K562 (cell line): Measurements from ENCODE around the gene NT5C. TPM values are rescaled to one million over a fixed set of nuclear protein-coding genes. Genes with fewer than 3 reads are reported as not detected.

Experiments
- BCOR ChIP-seq: fragments of 450-650 bp; IDR thresholded peaks from 2 replicates; pipeline ENCODE4 v1.6.1; 2016
- BHLHE40 ChIP-seq: IDR thresholded peaks from 2 replicates; pipeline ENCODE4 v1.6.1; 2011; ENCODE audit warnings: low read length, improper control_type of control experiment
- CEBPG ChIP-seq, 3 experiments: fragments of 200-800 bp in 1 of 3; sonication (Bioruptor generic) in 1 of 3; sonication (generic) in 1 of 3; formaldehyde crosslinking in 1 of 3; IDR thresholded peaks in 2 of 3; conservative IDR thresholded peaks in 1 of 3; 2 replicates each; pipeline versions ENCODE4 v1.6.1 to v1.8.0; 2016 to 2022; ENCODE audit warnings: missing compliant biosample characterization in 2 of 3, missing genetic modification characterization in 2 of 3, mild to moderate bottlenecking in 1 of 3, missing genetic modification reagents in 1 of 3
- EGR1 ChIP-seq: fragments of 450-650 bp; conservative IDR thresholded peaks from 2 replicates; pipeline ENCODE4 v1.6.1; 2017; ENCODE audit warnings: mild to moderate bottlenecking
- ELF4 ChIP-seq: fragments of 450-650 bp; formaldehyde crosslinking; IDR thresholded peaks from 2 replicates; pipeline ENCODE4 v1.4.0; 2022; ENCODE audit warnings: missing genetic modification characterization
- NFXL1 ChIP-seq: fragments of 450-650 bp; formaldehyde crosslinking; IDR thresholded peaks from 2 replicates; pipeline ENCODE4 v1.4.0; 2021; ENCODE audit warnings: mild to moderate bottlenecking
- POU5F1 ChIP-seq: fragments of 150-350 bp; IDR thresholded peaks from 2 replicates; pipeline ENCODE4 v1.6.1; 2014; ENCODE audit warnings: borderline replicate concordance, low read length, low read depth, mild to moderate bottlenecking; ENCODE audit not compliant: partially characterized antibody
- RNF2 ChIP-seq: sonication (generic); IDR thresholded peaks from 2 replicates; pipeline ENCODE4 v1.6.1; 2016
- SREBF1 ChIP-seq: fragments of 150-350 bp; IDR thresholded peaks from 2 replicates; pipeline ENCODE4 v1.6.1; 2014; ENCODE audit warnings: antibody characterized with exemption, low read depth, low read length, borderline replicate concordance
- TFAM ChIP-seq: fragments of 250-450 bp; sonication (Bioruptor Pico); conservative IDR thresholded peaks from 2 replicates; pipeline ENCODE4 v1.5.0; 2021; ENCODE audit warnings: mild to moderate bottlenecking, moderate library complexity
- ZKSCAN8 ChIP-seq: fragments of 200-800 bp; sonication (Bioruptor generic); IDR thresholded peaks from 2 replicates; pipeline ENCODE4 v1.6.1; 2016; ENCODE audit warnings: missing genetic modification characterization, missing compliant biosample characterization
- polyA plus RNA-seq, 8 experiments: library from polyadenylated mRNA; depleted of rRNA in 4 of 8; stranded (reverse) in 5 of 8; unstranded in 3 of 8; fragments of >200 nt; fragmentation: Nextera tagmentation in 2 of 8; fragmentation: Illumina TruSeq in 1 of 8; extraction: Ambion mirVana in 2 of 8; extraction: Trizol in 1 of 8; gene quantifications; 2 replicates each; pipeline versions ENCODE4 v1.2.1 to v1.2.3, GENCODE V29; 2011 to 2014; ENCODE audit warnings: inconsistent platforms in 1 of 8, missing spikeins in 1 of 8
- total RNA-seq, 7 experiments: library from RNA; depleted of rRNA in 6 of 7; stranded (reverse); fragments of >200 nt in 6 of 7; fragmentation: Illumina TruSeq in 2 of 7; extraction: Trizol in 2 of 7; gene quantifications; 2 replicates each; pipeline versions ENCODE4 v1.2.1 to v1.2.3, GENCODE V29; 2011 to 2021; ENCODE audit warnings: low replicate concordance in 1 of 7
- TF ChIP-seq, protein P1 (sequence below), 3 experiments: IDR thresholded peaks in 2 of 3; conservative IDR thresholded peaks in 1 of 3; 2 replicates each; pipeline ENCODE4 v1.5.1; 2011 to 2012; ENCODE audit warnings: low read length in 3 of 3, mild to moderate bottlenecking in 3 of 3, control low read depth in 2 of 3, improper control_type of control experiment in 1 of 3, inconsistent platforms in 1 of 3, low read depth in 1 of 3, mixed read lengths in 1 of 3, moderate library complexity in 1 of 3; ENCODE audit not compliant: insufficient read depth in 2 of 3
- TF ChIP-seq, protein P2 (sequence below): IDR thresholded peaks from 3 replicates; pipeline ENCODE4 v1.6.1; 2011; ENCODE audit warnings: borderline replicate concordance, mild to moderate bottlenecking; ENCODE audit not compliant: insufficient read length, insufficient read depth
- TF ChIP-seq, protein P3 (sequence below): fragments of 450-650 bp; IDR thresholded peaks from 2 replicates; pipeline ENCODE4 v1.6.1; 2016; ENCODE audit warnings: mild to moderate bottlenecking, moderate library complexity

NT5C gene
- total and polyA plus RNA-seq, 9 of the 15 experiments (the other 6 are each of a cell fraction or from before 2014, with no cell fraction given) = 2.9 to 205 (median 45.0) TPM

DNA sequence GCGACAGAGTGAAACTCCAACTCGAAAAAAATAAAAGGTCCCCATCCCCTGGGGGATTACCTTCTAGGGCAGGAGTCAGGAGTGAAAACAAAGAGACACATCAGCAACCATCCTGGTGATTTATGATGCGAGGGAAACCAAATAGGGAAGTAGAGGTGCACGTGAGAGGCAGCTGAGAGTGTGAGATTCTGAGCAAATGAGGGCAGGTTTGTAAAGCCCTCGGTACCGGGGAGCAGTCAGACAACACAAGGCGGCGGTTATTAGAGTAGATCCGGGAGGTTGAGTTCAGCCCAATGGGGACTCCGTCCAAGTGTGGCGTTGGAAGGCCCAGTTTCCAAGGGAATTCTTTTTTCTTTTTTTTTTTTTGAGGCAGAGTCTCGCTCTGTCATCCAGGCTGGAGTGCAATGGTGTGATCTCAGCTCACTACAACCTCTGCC, 29.1 kb downstream of the NT5C start (continued):
- TF ChIP-seq POU5F1 (no peak), CEBPG (CRISPR knock-in tag; IDR thresholded peaks at IDR 0.05) (no peak), CEBPG (tag; conservative IDR thresholded peaks at IDR 0.05 in 1 of 2, IDR thresholded peaks at IDR 0.05 in 1 of 2) (no peak), EGR1 (no peak), ZKSCAN8 (CRISPR knock-in tag) (no peak), NFXL1 (CRISPR knock-in tag) (no peak), RNF2 (peak; percentile 53; the same call in 1 of the 2 replicates), ELF4 (no peak), TFAM (no peak), SREBF1 (no peak), BCOR (peak; percentile 47; the same call in 1 of the 2 replicates), BHLHE40 (peak; percentile 98)
- TF ChIP-seq, protein P1, sequence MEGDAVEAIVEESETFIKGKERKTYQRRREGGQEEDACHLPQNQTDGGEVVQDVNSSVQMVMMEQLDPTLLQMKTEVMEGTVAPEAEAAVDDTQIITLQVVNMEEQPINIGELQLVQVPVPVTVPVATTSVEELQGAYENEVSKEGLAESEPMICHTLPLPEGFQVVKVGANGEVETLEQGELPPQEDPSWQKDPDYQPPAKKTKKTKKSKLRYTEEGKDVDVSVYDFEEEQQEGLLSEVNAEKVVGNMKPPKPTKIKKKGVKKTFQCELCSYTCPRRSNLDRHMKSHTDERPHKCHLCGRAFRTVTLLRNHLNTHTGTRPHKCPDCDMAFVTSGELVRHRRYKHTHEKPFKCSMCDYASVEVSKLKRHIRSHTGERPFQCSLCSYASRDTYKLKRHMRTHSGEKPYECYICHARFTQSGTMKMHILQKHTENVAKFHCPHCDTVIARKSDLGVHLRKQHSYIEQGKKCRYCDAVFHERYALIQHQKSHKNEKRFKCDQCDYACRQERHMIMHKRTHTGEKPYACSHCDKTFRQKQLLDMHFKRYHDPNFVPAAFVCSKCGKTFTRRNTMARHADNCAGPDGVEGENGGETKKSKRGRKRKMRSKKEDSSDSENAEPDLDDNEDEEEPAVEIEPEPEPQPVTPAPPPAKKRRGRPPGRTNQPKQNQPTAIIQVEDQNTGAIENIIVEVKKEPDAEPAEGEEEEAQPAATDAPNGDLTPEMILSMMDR (IDR thresholded peaks at IDR 0.05 in 2 of 3, conservative IDR thresholded peaks at IDR 0.05 in 1 of 3; ENCODE audit: insufficient read depth in 2 of 3, low read depth in 1 of 3, low read length in 3 of 3) = no peak
- TF ChIP-seq, protein P2, sequence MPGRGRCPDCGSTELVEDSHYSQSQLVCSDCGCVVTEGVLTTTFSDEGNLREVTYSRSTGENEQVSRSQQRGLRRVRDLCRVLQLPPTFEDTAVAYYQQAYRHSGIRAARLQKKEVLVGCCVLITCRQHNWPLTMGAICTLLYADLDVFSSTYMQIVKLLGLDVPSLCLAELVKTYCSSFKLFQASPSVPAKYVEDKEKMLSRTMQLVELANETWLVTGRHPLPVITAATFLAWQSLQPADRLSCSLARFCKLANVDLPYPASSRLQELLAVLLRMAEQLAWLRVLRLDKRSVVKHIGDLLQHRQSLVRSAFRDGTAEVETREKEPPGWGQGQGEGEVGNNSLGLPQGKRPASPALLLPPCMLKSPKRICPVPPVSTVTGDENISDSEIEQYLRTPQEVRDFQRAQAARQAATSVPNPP = no peak
- TF ChIP-seq, protein P3, sequence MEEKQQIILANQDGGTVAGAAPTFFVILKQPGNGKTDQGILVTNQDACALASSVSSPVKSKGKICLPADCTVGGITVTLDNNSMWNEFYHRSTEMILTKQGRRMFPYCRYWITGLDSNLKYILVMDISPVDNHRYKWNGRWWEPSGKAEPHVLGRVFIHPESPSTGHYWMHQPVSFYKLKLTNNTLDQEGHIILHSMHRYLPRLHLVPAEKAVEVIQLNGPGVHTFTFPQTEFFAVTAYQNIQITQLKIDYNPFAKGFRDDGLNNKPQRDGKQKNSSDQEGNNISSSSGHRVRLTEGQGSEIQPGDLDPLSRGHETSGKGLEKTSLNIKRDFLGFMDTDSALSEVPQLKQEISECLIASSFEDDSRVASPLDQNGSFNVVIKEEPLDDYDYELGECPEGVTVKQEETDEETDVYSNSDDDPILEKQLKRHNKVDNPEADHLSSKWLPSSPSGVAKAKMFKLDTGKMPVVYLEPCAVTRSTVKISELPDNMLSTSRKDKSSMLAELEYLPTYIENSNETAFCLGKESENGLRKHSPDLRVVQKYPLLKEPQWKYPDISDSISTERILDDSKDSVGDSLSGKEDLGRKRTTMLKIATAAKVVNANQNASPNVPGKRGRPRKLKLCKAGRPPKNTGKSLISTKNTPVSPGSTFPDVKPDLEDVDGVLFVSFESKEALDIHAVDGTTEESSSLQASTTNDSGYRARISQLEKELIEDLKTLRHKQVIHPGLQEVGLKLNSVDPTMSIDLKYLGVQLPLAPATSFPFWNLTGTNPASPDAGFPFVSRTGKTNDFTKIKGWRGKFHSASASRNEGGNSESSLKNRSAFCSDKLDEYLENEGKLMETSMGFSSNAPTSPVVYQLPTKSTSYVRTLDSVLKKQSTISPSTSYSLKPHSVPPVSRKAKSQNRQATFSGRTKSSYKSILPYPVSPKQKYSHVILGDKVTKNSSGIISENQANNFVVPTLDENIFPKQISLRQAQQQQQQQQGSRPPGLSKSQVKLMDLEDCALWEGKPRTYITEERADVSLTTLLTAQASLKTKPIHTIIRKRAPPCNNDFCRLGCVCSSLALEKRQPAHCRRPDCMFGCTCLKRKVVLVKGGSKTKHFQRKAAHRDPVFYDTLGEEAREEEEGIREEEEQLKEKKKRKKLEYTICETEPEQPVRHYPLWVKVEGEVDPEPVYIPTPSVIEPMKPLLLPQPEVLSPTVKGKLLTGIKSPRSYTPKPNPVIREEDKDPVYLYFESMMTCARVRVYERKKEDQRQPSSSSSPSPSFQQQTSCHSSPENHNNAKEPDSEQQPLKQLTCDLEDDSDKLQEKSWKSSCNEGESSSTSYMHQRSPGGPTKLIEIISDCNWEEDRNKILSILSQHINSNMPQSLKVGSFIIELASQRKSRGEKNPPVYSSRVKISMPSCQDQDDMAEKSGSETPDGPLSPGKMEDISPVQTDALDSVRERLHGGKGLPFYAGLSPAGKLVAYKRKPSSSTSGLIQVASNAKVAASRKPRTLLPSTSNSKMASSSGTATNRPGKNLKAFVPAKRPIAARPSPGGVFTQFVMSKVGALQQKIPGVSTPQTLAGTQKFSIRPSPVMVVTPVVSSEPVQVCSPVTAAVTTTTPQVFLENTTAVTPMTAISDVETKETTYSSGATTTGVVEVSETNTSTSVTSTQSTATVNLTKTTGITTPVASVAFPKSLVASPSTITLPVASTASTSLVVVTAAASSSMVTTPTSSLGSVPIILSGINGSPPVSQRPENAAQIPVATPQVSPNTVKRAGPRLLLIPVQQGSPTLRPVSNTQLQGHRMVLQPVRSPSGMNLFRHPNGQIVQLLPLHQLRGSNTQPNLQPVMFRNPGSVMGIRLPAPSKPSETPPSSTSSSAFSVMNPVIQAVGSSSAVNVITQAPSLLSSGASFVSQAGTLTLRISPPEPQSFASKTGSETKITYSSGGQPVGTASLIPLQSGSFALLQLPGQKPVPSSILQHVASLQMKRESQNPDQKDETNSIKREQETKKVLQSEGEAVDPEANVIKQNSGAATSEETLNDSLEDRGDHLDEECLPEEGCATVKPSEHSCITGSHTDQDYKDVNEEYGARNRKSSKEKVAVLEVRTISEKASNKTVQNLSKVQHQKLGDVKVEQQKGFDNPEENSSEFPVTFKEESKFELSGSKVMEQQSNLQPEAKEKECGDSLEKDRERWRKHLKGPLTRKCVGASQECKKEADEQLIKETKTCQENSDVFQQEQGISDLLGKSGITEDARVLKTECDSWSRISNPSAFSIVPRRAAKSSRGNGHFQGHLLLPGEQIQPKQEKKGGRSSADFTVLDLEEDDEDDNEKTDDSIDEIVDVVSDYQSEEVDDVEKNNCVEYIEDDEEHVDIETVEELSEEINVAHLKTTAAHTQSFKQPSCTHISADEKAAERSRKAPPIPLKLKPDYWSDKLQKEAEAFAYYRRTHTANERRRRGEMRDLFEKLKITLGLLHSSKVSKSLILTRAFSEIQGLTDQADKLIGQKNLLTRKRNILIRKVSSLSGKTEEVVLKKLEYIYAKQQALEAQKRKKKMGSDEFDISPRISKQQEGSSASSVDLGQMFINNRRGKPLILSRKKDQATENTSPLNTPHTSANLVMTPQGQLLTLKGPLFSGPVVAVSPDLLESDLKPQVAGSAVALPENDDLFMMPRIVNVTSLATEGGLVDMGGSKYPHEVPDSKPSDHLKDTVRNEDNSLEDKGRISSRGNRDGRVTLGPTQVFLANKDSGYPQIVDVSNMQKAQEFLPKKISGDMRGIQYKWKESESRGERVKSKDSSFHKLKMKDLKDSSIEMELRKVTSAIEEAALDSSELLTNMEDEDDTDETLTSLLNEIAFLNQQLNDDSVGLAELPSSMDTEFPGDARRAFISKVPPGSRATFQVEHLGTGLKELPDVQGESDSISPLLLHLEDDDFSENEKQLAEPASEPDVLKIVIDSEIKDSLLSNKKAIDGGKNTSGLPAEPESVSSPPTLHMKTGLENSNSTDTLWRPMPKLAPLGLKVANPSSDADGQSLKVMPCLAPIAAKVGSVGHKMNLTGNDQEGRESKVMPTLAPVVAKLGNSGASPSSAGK = peak; percentile 86
